ENCODE results near the gene LRPAP1.

Gene LRPAP1

DNA sequence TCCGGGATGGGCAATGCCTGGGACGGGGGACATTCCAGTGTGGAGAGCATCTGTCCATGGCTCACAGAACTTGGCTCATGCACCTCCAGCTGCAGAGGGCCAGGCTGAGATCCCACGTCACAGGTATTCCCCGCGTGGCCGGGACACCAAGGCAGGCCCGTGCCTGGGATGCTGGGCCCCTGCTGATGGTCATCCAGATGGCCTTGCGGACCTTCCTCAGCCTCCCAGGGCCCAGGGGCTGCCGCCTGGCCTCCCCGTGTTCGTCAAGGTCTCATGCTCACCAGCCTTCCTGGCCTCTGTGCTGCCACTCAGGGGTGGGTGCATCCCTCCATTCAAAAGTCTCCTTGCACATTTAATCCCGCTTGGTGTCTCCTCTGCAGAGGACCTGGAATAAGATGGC is 40.9 kb upstream of the LRPAP1 start:
- TF ChIP-seq ZNF19 (tag by site-specific recombination; IDR thresholded peaks at IDR 0.05; ENCODE audit: low read depth) = no peak
- no peak for TF ChIP-seq ZNF341 (tag by site-specific recombination; IDR thresholded peaks at IDR 0.05; ENCODE audit: low read depth)
- TF ChIP-seq KLF1 (tag by site-specific recombination; IDR thresholded peaks at IDR 0.05) = no peak
- TF ChIP-seq, protein P1, sequence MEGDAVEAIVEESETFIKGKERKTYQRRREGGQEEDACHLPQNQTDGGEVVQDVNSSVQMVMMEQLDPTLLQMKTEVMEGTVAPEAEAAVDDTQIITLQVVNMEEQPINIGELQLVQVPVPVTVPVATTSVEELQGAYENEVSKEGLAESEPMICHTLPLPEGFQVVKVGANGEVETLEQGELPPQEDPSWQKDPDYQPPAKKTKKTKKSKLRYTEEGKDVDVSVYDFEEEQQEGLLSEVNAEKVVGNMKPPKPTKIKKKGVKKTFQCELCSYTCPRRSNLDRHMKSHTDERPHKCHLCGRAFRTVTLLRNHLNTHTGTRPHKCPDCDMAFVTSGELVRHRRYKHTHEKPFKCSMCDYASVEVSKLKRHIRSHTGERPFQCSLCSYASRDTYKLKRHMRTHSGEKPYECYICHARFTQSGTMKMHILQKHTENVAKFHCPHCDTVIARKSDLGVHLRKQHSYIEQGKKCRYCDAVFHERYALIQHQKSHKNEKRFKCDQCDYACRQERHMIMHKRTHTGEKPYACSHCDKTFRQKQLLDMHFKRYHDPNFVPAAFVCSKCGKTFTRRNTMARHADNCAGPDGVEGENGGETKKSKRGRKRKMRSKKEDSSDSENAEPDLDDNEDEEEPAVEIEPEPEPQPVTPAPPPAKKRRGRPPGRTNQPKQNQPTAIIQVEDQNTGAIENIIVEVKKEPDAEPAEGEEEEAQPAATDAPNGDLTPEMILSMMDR (tag by site-specific recombination; IDR thresholded peaks at IDR 0.05) = no peak
- TF ChIP-seq, protein P2, sequence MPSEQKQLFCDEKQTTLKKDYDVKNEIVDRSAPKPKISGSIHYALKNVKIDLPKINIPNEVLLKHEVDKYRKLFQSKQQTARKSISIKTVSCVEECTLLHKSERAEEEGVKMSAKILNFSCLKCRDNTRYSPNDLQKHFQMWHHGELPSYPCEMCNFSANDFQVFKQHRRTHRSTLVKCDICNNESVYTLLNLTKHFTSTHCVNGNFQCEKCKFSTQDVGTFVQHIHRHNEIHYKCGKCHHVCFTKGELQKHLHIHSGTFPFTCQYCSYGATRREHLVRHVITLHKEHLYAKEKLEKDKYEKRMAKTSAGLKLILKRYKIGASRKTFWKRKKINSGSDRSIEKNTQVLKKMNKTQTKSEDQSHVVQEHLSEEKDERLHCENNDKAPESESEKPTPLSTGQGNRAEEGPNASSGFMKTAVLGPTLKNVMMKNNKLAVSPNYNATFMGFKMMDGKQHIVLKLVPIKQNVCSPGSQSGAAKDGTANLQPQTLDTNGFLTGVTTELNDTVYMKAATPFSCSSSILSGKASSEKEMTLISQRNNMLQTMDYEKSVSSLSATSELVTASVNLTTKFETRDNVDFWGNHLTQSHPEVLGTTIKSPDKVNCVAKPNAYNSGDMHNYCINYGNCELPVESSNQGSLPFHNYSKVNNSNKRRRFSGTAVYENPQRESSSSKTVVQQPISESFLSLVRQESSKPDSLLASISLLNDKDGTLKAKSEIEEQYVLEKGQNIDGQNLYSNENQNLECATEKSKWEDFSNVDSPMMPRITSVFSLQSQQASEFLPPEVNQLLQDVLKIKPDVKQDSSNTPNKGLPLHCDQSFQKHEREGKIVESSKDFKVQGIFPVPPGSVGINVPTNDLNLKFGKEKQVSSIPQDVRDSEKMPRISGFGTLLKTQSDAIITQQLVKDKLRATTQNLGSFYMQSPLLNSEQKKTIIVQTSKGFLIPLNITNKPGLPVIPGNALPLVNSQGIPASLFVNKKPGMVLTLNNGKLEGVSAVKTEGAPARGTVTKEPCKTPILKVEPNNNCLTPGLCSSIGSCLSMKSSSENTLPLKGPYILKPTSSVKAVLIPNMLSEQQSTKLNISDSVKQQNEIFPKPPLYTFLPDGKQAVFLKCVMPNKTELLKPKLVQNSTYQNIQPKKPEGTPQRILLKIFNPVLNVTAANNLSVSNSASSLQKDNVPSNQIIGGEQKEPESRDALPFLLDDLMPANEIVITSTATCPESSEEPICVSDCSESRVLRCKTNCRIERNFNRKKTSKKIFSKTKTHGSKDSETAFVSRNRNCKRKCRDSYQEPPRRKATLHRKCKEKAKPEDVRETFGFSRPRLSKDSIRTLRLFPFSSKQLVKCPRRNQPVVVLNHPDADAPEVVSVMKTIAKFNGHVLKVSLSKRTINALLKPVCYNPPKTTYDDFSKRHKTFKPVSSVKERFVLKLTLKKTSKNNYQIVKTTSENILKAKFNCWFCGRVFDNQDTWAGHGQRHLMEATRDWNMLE (tag by site-specific recombination; conservative IDR thresholded peaks at IDR 0.05; ENCODE audit: low read depth) = no peak
- TF ChIP-seq ZNF23 (tag by site-specific recombination; IDR thresholded peaks at IDR 0.05; ENCODE audit: borderline replicate concordance) = no peak
- TF ChIP-seq, protein P3, sequence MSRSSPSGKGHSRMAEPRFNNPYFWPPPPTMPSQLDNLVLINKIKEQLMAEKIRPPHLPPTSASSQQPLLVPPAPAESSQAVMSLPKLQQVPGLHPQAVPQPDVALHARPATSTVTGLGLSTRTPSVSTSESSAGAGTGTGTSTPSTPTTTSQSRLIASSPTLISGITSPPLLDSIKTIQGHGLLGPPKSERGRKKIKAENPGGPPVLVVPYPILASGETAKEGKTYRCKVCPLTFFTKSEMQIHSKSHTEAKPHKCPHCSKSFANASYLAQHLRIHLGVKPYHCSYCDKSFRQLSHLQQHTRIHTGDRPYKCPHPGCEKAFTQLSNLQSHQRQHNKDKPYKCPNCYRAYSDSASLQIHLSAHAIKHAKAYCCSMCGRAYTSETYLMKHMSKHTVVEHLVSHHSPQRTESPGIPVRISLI (tag by site-specific recombination; IDR thresholded peaks at IDR 0.05) = no peak
- no peak for TF ChIP-seq ZNF24 (tag by site-specific recombination; IDR thresholded peaks at IDR 0.05)
- TF ChIP-seq, protein P4, sequence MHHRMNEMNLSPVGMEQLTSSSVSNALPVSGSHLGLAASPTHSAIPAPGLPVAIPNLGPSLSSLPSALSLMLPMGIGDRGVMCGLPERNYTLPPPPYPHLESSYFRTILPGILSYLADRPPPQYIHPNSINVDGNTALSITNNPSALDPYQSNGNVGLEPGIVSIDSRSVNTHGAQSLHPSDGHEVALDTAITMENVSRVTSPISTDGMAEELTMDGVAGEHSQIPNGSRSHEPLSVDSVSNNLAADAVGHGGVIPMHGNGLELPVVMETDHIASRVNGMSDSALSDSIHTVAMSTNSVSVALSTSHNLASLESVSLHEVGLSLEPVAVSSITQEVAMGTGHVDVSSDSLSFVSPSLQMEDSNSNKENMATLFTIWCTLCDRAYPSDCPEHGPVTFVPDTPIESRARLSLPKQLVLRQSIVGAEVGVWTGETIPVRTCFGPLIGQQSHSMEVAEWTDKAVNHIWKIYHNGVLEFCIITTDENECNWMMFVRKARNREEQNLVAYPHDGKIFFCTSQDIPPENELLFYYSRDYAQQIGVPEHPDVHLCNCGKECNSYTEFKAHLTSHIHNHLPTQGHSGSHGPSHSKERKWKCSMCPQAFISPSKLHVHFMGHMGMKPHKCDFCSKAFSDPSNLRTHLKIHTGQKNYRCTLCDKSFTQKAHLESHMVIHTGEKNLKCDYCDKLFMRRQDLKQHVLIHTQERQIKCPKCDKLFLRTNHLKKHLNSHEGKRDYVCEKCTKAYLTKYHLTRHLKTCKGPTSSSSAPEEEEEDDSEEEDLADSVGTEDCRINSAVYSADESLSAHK (tag by site-specific recombination; IDR thresholded peaks at IDR 0.05) = no peak
- TF ChIP-seq ZBTB17 (tag by site-specific recombination; IDR thresholded peaks at IDR 0.05) = no peak
- no peak for TF ChIP-seq ZNF175 (tag by site-specific recombination; IDR thresholded peaks at IDR 0.05)
- TF ChIP-seq, protein P5, sequence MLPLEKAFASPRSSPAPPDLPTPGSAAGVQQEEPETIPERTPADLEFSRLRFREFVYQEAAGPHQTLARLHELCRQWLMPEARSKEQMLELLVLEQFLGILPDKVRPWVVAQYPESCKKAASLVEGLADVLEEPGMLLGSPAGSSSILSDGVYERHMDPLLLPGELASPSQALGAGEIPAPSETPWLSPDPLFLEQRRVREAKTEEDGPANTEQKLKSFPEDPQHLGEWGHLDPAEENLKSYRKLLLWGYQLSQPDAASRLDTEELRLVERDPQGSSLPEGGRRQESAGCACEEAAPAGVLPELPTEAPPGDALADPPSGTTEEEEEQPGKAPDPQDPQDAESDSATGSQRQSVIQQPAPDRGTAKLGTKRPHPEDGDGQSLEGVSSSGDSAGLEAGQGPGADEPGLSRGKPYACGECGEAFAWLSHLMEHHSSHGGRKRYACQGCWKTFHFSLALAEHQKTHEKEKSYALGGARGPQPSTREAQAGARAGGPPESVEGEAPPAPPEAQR (tag by site-specific recombination; IDR thresholded peaks at IDR 0.05) = no peak
- CTCF ChIA-PET = no interaction called here
- H3K9me3 ChIP-seq (ENCODE audit: control insufficient read depth, insufficient read depth, low read depth, low read length) = no peaks in the 10 kb centered on the region
- no peaks in the 10 kb centered on the region for H3K36me3 ChIP-seq (ENCODE audit: control insufficient read depth in 2 of 2, insufficient read depth in 1 of 2, low read length in 2 of 2)
- POLR2A ChIA-PET = no interaction called here
- H3K27ac ChIP-seq (ENCODE audit: extremely low read depth, low read depth, low read length) = no peak overlapping the region
- no peak overlapping the region for H3K4me3 ChIP-seq (ENCODE audit: low read depth, low read length)
- no peaks in the 10 kb centered on the region for H3K4me1 ChIP-seq (ENCODE audit: control insufficient read depth, insufficient read depth, low read length)

DNA sequence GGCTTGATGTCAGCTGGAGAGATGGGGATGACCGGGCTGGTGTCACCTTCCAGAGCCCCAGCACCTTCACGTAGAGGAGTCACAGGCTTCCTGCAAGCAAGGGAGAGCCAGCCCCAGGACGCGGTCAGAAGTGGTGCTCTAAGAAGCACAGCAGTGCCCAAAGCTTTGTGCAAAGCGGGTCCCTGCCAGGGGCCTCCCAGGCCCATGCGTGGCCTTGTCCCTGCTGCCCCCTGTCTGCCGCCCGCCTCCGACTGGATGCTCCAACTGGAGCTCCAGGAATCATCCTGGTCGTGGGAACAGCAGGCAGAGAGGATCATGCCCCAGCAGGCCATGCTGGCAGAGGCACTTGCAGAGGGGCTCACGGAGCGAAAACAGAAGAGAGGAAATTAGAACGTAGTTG is 40.1 kb upstream of the LRPAP1 start:
- CTCF ChIA-PET = no interaction called here
- Histone ChIP-seq H3K27ac (ENCODE audit: extremely low read depth, low read depth, low read length) (no peak overlapping the region), H3K9me3 (ENCODE audit: control insufficient read depth, insufficient read depth, low read depth, low read length) (no peaks in the 10 kb centered on the region), H3K4me3 (ENCODE audit: low read depth, low read length) (no peak overlapping the region), H3K36me3 (ENCODE audit: control insufficient read depth in 2 of 2, insufficient read depth in 1 of 2, low read length in 2 of 2) (no peaks in the 10 kb centered on the region), H3K4me1 (ENCODE audit: control insufficient read depth, insufficient read depth, low read length) (no peaks in the 10 kb centered on the region)
- TF ChIP-seq ZNF555 (tag by site-specific recombination; conservative IDR thresholded peaks at IDR 0.05) (no peak), YY1 (tag by site-specific recombination; IDR thresholded peaks at IDR 0.05) (no peak), ZNF350 (tag by site-specific recombination; IDR thresholded peaks at IDR 0.05) (no peak), ZNF366 (tag by site-specific recombination; conservative IDR thresholded peaks at IDR 0.05) (no peak), ZNF670 (tag by site-specific recombination; IDR thresholded peaks at IDR 0.05; ENCODE audit: low read depth) (no peak)
- TF ChIP-seq, protein P6, sequence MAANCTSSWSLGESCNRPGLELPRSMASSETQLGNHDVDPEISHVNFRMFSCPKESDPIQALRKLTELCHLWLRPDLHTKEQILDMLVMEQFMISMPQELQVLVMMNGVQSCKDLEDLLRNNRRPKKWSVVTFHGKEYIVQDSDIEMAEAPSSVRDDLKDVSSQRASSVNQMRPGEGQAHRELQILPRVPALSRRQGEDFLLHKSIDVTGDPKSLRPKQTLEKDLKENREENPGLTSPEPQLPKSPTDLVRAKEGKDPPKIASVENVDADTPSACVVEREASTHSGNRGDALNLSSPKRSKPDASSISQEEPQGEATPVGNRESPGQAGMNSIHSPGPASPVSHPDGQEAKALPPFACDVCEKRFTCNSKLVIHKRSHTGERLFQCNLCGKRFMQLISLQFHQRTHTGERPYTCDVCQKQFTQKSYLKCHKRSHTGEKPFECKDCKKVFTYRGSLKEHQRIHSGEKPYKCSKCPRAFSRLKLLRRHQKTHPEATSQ (tag by site-specific recombination; IDR thresholded peaks at IDR 0.05) = no peak
- POLR2A ChIA-PET = no interaction called here

Data from HEK293 (cell line).